ENCODE results near the gene CHMP2A.

CHMP2A gene

GRCh38 chr19:58538257-58539168, 16.4 kb downstream of the CHMP2A start:
- no peaks in the 10 kb centered on the region for H3K36me3 Mint-ChIP-seq (ENCODE audit: low read depth)
- peak overlapping the region; percentile 71 for H3K27ac Mint-ChIP-seq
- peak overlapping the region; percentile 80 for H3K4me3 Mint-ChIP-seq
- no peaks in the 10 kb centered on the region for H3K9me3 Mint-ChIP-seq
- H3K4me1 Mint-ChIP-seq (ENCODE audit: low read depth) = peaks cover 10% of the 10 kb centered on the region
- peaks cover 11% of the 10 kb centered on the region for H3K27me3 Mint-ChIP-seq

GRCh38 chr19:58536852-58537798, 17.8 kb downstream of the CHMP2A start:
- H3K27ac Mint-ChIP-seq = peak overlapping the region; percentile 71
- H3K36me3 Mint-ChIP-seq (ENCODE audit: low read depth) = no peaks in the 10 kb centered on the region
- no peak overlapping the region for H3K4me3 Mint-ChIP-seq
- H3K27me3 Mint-ChIP-seq = peaks cover 6% of the 10 kb centered on the region
- H3K9me3 Mint-ChIP-seq = no peaks in the 10 kb centered on the region
- H3K4me1 Mint-ChIP-seq (ENCODE audit: low read depth) = peaks cover 9% of the 10 kb centered on the region

- no peak overlapping the region for H3K4me3 Mint-ChIP-seq
- peaks cover 9% of the 10 kb centered on the region for H3K4me1 Mint-ChIP-seq (ENCODE audit: low read depth)
- no peaks in the 10 kb centered on the region for H3K9me3 Mint-ChIP-seq
- peaks cover 6% of the 10 kb centered on the region for H3K27me3 Mint-ChIP-seq
- H3K36me3 Mint-ChIP-seq (ENCODE audit: low read depth) = no peaks in the 10 kb centered on the region
- no peak overlapping the region for H3K27ac Mint-ChIP-seq
Measured at GRCh38 chr19:58535857-58536256, 19.0 kb downstream of the CHMP2A start.

- Mint-ChIP-seq H3K9me3 (no peaks in the 10 kb centered on the region), H3K4me3 (no peak overlapping the region), H3K36me3 (ENCODE audit: low read depth) (no peaks in the 10 kb centered on the region), H3K27ac (no peak overlapping the region), H3K27me3 (no peaks in the 10 kb centered on the region), H3K4me1 (ENCODE audit: low read depth) (no peaks in the 10 kb centered on the region)
Measured at GRCh38 chr19:58531034-58531840, 23.7 kb downstream of the CHMP2A start.

GRCh38 chr19:58529405-58529804, 25.5 kb downstream of the CHMP2A start:
- H3K27me3 Mint-ChIP-seq = no peaks in the 10 kb centered on the region
- H3K27ac Mint-ChIP-seq = no peak overlapping the region
- H3K4me3 Mint-ChIP-seq = no peak overlapping the region
- no peaks in the 10 kb centered on the region for H3K9me3 Mint-ChIP-seq
- no peaks in the 10 kb centered on the region for H3K36me3 Mint-ChIP-seq (ENCODE audit: low read depth)
- H3K4me1 Mint-ChIP-seq (ENCODE audit: low read depth) = no peaks in the 10 kb centered on the region

GRCh38 chr19:58522709-58523108, 32.2 kb downstream of the CHMP2A start:
- Mint-ChIP-seq H3K27me3 (no peaks in the 10 kb centered on the region), H3K4me3 (no peak overlapping the region), H3K9me3 (no peaks in the 10 kb centered on the region), H3K36me3 (ENCODE audit: low read depth) (peaks cover 9% of the 10 kb centered on the region), H3K4me1 (ENCODE audit: low read depth) (peaks cover 30% of the 10 kb centered on the region), H3K27ac (no peak overlapping the region)

GRCh38 chr19:58521651-58522050, 33.3 kb downstream of the CHMP2A start:
- H3K36me3 Mint-ChIP-seq (ENCODE audit: low read depth) = peaks cover 11% of the 10 kb centered on the region
- H3K27ac Mint-ChIP-seq = peak overlapping the region; percentile 6
- H3K27me3 Mint-ChIP-seq = no peaks in the 10 kb centered on the region
- H3K4me1 Mint-ChIP-seq (ENCODE audit: low read depth) = peaks cover 32% of the 10 kb centered on the region
- H3K9me3 Mint-ChIP-seq = no peaks in the 10 kb centered on the region
- H3K4me3 Mint-ChIP-seq = no peak overlapping the region

- no peaks in the 10 kb centered on the region for H3K9me3 Mint-ChIP-seq
- peak overlapping the region; percentile 97 for H3K4me3 Mint-ChIP-seq
- no peaks in the 10 kb centered on the region for H3K27me3 Mint-ChIP-seq
- H3K27ac Mint-ChIP-seq = peak overlapping the region; percentile 99
- H3K36me3 Mint-ChIP-seq (ENCODE audit: low read depth) = peaks cover 22% of the 10 kb centered on the region
- peaks cover 42% of the 10 kb centered on the region for H3K4me1 Mint-ChIP-seq (ENCODE audit: low read depth)
Measured at GRCh38 chr19:58520257-58520599, 34.7 kb downstream of the CHMP2A start.

- Mint-ChIP-seq H3K4me3 (peak within 1 kb of the TSS; percentile 97), H3K9me3 (no peaks in the 10 kb centered on the region), H3K36me3 (ENCODE audit: low read depth) (peaks cover 26% of the 10 kb centered on the region), H3K27me3 (no peaks in the 10 kb centered on the region), H3K4me1 (ENCODE audit: low read depth) (peaks cover 46% of the 10 kb centered on the region), H3K27ac (peak within 1 kb of the TSS; percentile 99)
Measured at GRCh38 chr19:58519355-58520256, 35.3 kb downstream of the CHMP2A start, which contains the start of gene ZBTB45. Gene ZBTB45, minus strand, starts transcription at chr19:58519810. Its CDS starts 2,137 bp downstream, at chr19:58517673.

GRCh38 chr19:58519087-58519354, 35.9 kb downstream of the CHMP2A start:
- H3K36me3 Mint-ChIP-seq (ENCODE audit: low read depth) = peaks cover 26% of the 10 kb centered on the region
- H3K4me1 Mint-ChIP-seq (ENCODE audit: low read depth) = peaks cover 47% of the 10 kb centered on the region
- H3K27me3 Mint-ChIP-seq = no peaks in the 10 kb centered on the region
- H3K9me3 Mint-ChIP-seq = no peaks in the 10 kb centered on the region
- H3K27ac Mint-ChIP-seq = peak overlapping the region; percentile 99
- peak overlapping the region; percentile 97 for H3K4me3 Mint-ChIP-seq

- Mint-ChIP-seq H3K4me1 (ENCODE audit: low read depth) (peaks cover 52% of the 10 kb centered on the region), H3K27ac (peak overlapping the region; percentile 99), H3K4me3 (peak overlapping the region; percentile 97), H3K9me3 (no peaks in the 10 kb centered on the region), H3K27me3 (no peaks in the 10 kb centered on the region), H3K36me3 (ENCODE audit: low read depth) (peaks cover 26% of the 10 kb centered on the region)
Measured at GRCh38 chr19:58518256-58519086, 36.4 kb downstream of the CHMP2A start.

- Mint-ChIP-seq H3K27me3 (no peaks in the 10 kb centered on the region), H3K36me3 (ENCODE audit: low read depth) (peaks cover 26% of the 10 kb centered on the region), H3K4me3 (peak overlapping the region; percentile 23), H3K4me1 (ENCODE audit: low read depth) (peaks cover 56% of the 10 kb centered on the region), H3K9me3 (no peaks in the 10 kb centered on the region), H3K27ac (no peak overlapping the region)
Measured at GRCh38 chr19:58516964-58517833, 37.7 kb downstream of the CHMP2A start.

Data from stimulated activated naive CD8-positive, alpha-beta T cell treated with anti-CD3 and anti-CD28 coated beads, Interleukin-15, Interleukin-2, amounts not matched to agents 100 ng/mL and 50 ng/mL, for 24 hours (primary cell).